MV-4-11 (cell line): Measurements from ENCODE around the gene MYPN.

Experiments
- DNase-seq: peaks from one replicate; lab custom pipeline; 2025; lab: John Stamatoyannopoulos, UW

MYPN gene

DNA sequence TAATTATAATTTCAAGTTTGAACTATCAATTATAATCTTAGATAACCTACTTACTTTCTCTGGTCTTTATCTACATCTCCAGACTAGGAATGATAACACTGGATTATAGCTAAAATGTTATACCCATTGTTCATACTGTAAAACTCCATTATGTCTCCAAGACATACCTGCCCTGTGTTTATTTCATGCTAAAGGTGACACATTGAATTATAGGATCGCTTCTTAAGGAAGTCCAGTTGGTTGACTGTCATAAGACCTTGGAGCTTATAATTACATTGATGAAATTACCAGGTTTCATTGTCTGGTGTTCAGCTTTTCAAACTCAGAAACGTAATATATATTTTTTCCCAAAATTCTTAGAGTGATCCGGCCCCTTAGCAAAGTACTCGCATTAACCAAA is 18.7 kb upstream of the MYPN start:
- DNase-seq: no peak

DNA sequence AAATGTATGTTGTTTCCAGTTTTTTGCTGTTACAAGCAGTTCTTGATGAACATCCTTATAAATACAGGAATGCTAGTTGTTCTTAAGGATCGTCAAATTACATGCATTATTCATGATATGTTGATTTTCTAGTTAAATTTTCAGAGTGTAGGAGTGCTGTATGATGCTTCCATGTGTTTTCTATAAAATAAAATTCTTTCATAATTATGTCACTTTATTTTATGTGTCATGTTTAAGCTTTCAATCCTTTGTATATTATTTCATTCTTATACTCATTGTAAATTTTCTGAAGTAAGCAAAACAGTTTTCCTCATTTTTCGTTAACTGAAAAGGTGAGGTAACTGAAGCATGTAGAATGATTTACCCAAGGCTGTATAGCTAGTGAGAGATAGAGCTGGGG is 16.8 kb upstream of the MYPN start:
- no peak for DNase-seq

GRCh38 chr10:68095153-68095552 is 14.1 kb upstream of the MYPN start:
- no peak for DNase-seq

GRCh38 chr10:68096913-68097516 is 12.3 kb upstream of the MYPN start:
- DNase-seq: no peak

GRCh38 chr10:68099736-68100135 is 9.6 kb upstream of the MYPN start:
- no peak for DNase-seq

- DNase-seq: no peak
These were observed 8.2 kb upstream of the MYPN start for GRCh38 chr10:68101066-68101465.

DNA sequence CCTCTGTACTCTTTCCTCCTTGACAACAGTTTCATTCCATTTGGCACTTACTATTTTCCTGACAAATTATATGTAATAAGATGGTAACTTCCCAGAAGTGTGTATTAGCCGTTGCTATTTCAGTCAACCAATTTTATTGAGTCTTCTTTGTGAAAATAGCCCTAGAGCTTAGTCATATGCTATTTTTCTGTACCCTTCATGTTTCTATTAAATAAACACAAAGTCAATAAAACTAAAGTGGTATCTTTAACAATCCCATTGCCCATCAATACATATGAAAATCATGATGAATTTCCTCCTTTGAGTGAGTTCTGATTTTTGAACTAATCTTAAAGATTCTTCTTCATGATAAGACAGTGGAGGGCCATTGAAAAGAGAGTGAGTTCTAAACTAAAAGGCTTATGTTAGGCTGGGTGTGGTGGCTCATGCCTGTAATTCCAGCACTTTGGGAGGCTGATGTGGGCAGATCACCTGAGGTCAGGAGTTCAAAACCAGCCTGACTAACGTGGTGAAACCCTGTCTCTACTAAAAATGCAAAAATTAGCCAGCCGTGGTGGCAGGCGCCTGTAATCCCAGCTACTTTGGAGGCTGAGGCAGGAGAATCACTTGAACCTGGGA is 5.9 kb upstream of the MYPN start:
- no peak for DNase-seq

DNA sequence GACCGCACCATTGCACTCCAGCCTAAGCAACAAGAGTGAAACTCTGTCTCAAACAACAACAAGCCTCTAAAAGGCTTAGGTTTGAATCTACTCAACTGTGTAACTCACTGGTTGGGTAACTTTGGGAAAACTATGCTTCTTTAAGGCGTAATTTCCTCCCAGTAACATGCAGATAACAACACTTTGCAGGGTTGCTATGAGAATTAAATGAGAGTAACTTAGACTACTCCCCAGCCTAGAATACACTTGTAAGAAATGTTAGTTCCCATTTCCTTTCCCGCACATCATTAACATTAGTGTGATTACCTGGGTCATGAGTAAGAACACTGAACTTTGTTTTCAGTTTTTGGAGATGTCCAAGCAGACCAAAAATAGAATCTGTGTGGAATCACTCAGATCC is 5.4 kb upstream of the MYPN start:
- DNase-seq: no peak

- DNase-seq: no peak
These were observed 3.5 kb upstream of the MYPN start for GRCh38 chr10:68105820-68106219.

GRCh38 chr10:68106656-68107055 is 2.6 kb upstream of the MYPN start:
- no peak for DNase-seq

GRCh38 chr10:68107651-68108050 is 1.6 kb upstream of the MYPN start:
- DNase-seq: no peak

- no peak for DNase-seq
These were observed 1.2 kb upstream of the MYPN start for GRCh38 chr10:68108051-68108450.

DNA sequence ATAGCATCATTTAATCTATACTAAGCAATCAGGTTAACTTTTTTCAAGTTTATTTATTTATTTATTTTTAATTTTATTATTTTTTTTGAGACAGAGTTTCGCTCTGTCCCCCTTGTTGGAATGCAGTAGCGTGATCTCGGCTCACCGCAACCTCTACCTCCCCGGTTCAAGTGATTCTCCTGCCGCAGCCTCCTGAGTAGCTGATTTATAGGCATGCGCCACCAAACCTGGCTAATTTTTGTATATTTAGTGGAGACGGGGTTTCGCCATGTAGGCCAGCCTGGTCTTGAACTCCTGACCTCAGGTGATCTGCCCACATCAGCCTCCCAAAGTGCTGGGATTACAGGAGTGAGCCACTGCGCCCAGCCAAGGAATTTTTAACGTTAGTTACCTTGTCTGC is 635 bp upstream of the MYPN start:
- no peak for DNase-seq

GRCh38 chr10:68110027-68110426 is 739 bp downstream of the MYPN start:
- no peak for DNase-seq

- DNase-seq: no peak
These were observed 2.3 kb downstream of the MYPN start for GRCh38 chr10:68111584-68111983.

GRCh38 chr10:68112837-68113236 is 3.5 kb downstream of the MYPN start:
- DNase-seq: no peak

DNA sequence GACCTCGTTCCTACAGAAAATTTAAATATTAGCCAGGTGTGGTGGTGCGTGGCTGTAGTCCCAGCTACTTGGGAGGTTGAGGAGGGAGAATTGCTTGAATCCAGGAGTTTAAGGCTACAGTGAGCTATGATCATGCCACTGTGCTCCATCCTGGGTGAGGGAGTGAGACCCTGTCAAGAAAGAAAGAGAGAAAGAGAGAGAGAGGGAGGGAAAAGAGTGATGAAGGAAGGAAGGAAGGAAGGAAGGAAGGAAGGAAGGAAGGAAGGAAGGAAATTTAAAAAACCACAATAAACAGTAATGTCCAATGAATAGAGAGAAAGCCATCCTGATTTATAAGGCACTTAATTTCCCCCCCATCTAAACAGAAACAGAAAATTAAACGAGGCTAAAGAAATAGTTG is 9.4 kb downstream of the MYPN start:
- DNase-seq: no peak

DNA sequence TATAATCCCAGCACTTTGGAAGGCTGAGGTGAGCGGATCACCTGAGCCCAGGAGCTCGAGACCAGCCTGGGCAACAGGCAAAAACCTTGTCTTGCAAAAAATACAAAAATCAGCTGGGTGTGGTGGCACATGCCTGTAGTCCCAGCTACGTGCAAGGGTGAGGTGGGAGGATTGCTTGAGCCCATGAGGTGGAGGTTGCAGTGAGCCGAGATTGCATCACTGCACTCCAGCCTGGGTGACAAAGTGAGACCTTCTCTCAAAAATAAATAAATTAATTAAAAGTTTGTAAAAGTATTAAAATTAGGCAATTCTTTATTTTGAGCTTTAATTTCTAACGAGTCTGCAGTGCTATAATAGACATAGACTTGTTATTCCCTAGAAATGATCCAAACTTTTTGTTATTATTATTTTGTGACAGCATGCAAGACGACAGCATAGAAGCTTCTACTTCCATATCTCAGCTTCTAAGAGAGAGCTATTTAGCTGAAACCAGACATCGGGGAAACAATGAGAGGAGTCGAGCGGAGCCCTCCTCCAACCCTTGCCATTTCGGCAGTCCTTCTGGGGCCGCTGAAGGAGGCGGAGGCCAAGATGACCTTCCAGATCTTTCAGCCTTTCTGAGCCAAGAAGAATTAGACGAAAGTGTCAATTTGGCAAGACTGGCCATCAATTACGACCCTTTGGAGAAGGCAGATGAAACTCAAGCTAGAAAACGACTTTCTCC is 11.9 kb downstream of the MYPN start:
- no peak for DNase-seq

- no peak for DNase-seq
These were observed 12.6 kb downstream of the MYPN start for GRCh38 chr10:68121852-68122251.

DNA sequence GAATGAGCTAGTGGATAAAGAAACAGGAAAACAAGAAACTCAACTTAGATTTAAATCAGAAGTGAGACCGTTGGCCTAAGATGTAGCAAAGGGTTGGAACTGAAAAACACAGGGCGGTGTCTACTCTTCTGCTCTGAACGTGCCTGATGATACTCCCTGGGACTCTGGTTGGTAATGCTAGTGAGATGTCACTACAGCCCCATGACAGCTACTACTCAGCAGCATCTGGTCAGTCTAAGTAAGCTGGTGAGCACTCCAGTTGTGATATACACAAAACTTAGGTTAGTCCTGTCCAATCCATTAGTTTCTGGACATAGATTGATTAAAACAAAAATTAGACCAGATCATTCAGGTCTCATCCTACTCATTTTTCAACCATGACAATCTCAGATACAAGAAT is 15.4 kb downstream of the MYPN start:
- no peak for DNase-seq

- no peak for DNase-seq
These were observed 16.5 kb downstream of the MYPN start for GRCh38 chr10:68125772-68126171.

- no peak for DNase-seq
These were observed 18.7 kb downstream of the MYPN start for GRCh38 chr10:68128015-68128414.

GRCh38 chr10:68132391-68132790 is 23.1 kb downstream of the MYPN start:
- DNase-seq: no peak

DNA sequence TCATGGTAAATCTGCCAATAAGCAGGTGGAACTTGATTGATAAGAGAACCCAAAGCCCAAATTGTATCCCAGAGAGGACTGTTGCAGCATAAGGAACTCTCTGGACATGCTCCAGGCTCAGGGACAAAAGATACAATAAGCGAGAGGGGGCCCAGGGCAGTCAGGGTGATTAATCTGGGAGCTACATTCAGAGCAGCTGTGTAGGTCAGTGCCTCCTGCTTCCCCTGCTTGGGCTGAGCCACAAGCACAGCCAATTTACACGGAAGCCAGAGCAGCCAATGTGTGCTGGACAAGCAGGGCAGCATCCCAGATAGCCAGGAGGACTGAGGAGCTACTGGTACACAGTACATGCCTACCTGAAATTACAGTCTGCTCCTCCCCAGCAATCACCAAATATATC is 24.2 kb downstream of the MYPN start:
- DNase-seq: no peak
